Fibroblast of mammary gland (primary cell): ENCODE measurements around the gene PRRT3.

Experiments
- DNase-seq: peaks from one replicate; pipeline ENCODE4 v3.0.0-alpha.2; 2010; ENCODE audit warnings: low read depth
- H3K4me3 ChIP-seq: 2 replicates; pipeline ENCODE4 v1.5.1; 2011; ENCODE audit warnings: low read depth, mild to moderate bottlenecking, low read length, moderate library complexity; ENCODE audit not compliant: control insufficient read depth
- TF ChIP-seq, protein P1 (sequence below): conservative IDR thresholded peaks from 2 replicates; pipeline ENCODE4 v1.5.1; 2011; ENCODE audit warnings: low read depth, low read length, inconsistent platforms; ENCODE audit not compliant: control insufficient read depth, insufficient read depth

PRRT3 gene

DNA sequence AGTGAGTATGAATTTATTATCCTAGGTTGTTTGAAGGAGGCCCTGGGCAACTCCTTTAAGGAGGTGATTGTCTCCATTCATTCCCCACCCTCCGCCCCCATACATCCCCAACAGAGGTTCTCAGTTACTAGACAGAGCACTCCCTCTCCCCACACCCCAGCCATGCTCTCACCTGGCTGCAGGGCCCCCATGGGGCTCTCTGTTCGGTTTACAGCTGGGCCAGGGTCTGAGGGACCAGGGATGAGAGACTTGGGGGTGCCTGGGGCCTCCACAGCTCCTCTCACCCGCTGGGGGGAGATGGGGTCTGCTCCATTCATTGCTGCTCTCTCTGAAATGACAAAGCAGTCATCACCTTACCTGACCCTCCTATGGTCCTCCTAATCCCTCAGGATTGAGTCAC is 3.6 kb downstream of the PRRT3 start:
- no peak overlapping the region for H3K4me3 ChIP-seq
- DNase-seq, result no peak
- TF ChIP-seq, protein P1, sequence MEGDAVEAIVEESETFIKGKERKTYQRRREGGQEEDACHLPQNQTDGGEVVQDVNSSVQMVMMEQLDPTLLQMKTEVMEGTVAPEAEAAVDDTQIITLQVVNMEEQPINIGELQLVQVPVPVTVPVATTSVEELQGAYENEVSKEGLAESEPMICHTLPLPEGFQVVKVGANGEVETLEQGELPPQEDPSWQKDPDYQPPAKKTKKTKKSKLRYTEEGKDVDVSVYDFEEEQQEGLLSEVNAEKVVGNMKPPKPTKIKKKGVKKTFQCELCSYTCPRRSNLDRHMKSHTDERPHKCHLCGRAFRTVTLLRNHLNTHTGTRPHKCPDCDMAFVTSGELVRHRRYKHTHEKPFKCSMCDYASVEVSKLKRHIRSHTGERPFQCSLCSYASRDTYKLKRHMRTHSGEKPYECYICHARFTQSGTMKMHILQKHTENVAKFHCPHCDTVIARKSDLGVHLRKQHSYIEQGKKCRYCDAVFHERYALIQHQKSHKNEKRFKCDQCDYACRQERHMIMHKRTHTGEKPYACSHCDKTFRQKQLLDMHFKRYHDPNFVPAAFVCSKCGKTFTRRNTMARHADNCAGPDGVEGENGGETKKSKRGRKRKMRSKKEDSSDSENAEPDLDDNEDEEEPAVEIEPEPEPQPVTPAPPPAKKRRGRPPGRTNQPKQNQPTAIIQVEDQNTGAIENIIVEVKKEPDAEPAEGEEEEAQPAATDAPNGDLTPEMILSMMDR, result no peak

DNA sequence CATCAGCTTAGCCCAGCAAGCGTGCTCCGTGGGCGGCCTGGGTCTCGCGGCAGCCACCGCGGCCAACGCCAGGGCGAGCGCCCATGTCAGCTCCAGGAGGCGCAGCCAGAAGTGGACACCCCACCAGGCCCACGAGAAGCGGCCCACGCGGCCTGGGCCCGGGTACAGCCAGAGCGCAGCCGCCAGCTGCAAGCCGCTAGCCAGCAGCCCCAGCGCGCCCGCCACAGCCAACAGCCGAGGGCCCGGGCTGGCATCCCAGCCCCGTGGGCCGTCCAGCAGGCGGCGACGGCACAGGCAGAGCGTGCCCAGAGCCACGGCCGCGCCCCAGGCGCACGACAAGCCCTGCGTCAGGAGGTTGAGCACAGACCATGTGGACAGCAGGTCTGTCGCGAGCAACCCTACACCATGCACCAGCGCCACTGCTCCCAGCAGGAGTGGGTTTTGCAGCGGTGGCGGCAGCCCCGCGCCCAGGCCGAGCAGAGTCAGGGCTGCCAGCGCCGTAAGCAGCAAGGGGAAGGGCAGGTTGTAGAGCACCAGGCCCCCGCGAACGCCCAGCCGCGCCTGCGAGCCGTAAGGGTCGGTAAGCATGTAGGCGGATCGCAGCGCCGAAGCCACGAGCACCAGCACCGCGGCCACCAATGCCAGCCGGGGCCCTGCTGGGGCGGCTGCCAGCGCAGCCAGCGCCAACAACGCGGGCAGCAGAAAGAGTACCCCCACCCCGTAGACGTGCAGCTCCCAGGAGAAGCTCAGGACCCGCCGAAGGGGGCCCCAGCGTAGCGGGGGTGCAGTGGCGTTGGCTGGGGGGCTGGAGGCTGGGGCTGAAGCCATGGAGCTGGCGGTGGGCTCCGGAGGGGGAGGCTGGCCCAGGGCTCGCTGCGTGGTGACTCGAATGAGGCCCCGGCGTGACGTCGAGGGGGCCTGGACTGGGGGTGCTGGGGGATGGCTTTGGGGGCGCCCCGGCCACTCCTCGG is 4.9 kb downstream of the PRRT3 start:
- peak; percentile 71 for DNase-seq
- peak overlapping the region; percentile 59 for H3K4me3 ChIP-seq
- TF ChIP-seq, protein P1, result peak; percentile 24

DNA sequence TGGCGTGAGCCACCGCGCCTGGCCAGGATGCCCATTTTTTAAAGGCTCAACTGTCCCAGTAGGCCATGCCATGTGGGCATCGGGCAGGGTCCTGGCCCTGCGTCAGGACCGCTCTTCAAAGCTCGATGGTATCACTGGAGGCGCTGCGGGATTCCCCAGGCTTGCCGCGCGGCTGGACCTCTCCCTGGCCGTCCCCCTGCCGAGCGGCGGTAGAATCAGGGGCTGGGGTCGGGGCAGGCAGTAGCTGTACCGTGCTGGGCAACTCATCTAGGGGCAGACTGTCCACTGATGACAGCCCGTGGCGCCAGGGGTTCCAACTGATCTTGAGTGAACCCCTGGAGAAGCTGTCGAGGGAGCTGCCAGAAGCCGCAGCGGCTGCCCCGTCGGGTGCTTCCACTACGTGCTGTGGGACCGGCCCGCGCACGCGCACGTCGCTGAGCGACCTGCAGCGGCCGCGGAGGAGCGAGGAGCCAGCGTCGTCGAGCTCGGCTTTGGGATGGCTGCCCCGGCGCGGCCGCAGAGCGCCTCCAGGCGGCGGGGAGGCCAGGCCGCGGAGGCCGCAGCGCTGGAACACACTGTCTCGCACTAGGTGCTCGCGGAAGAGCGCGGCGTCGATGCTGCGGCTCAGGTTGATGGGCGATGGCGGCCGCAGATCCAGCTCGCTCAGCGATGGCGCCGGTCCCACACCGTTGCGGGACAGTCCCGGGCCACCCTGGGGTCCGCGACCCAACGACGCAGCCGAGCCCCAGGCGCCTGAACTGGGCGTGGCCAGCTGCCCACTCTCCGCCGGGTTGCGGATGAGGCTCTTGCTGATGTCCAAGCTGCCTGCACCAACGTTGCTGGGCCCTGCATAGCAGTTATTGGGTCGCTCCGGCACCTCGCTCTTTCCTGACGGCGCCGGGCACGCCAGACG is 5.8 kb downstream of the PRRT3 start:
- peak; percentile 86 for DNase-seq
- TF ChIP-seq, protein P1, result peak; percentile 32
- peak overlapping the region; percentile 60 for H3K4me3 ChIP-seq

- no peak for DNase-seq
- H3K4me3 ChIP-seq, result no peak overlapping the region
- TF ChIP-seq, protein P1, result no peak
These were observed 6.8 kb downstream of the PRRT3 start for GRCh38 chr3:9945358-9945757.

DNA sequence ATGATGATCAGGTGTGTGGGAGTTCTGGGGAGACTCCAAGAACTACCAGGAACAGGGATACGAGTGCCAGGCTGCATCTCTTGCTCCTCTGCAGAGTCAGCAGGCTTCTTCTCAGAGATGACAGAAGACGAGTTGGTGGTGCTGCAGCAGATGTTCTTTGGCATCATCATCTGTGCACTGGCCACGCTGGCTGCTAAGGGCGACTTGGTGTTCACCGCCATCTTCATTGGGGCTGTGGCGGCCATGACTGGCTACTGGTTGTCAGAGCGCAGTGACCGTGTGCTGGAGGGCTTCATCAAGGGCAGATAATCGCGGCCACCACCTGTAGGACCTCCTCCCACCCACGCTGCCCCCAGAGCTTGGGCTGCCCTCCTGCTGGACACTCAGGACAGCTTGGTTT is 7.9 kb downstream of the PRRT3 start:
- H3K4me3 ChIP-seq, result no peak overlapping the region

More for the DNA sequence above, 7.9 kb downstream of the PRRT3 start:
- no peak for DNase-seq
- TF ChIP-seq, protein P1, result no peak
